Measurements from ENCODE around the gene NANOGP8.
A peak's percentile ranks its signal among the peaks of the same experiment; 100 is the strongest.

NANOGP8 gene

GRCh38 chr15:35043373-35044095 is 41.6 kb downstream of the NANOGP8 start:
- DNase-seq (ENCODE audit: low read depth in 1 of 2, low spot score in 1 of 2): no peak
- Histone ChIP-seq H3K27ac (replicated peaks) (no peak overlapping the region; the same call in 1 of the 2 replicates), H3K27me3 (ENCODE audit: insufficient read depth, poor library complexity, severe bottlenecking) (no peaks in the 10 kb centered on the region), H3K4me3 (replicated peaks; ENCODE audit: insufficient read depth, low read length) (no peak overlapping the region)
- no peak for TF ChIP-seq REST (IDR thresholded peaks at IDR 0.05; ENCODE audit: insufficient replicate concordance, low read depth)
- peak; percentile 96 for TF ChIP-seq SPI1 (IDR thresholded peaks at IDR 0.05; ENCODE audit: borderline replicate concordance, low read depth)

- H3K27ac ChIP-seq (replicated peaks): no peak overlapping the region
- DNase-seq (ENCODE audit: low read depth in 1 of 2, low spot score in 1 of 2): no peak
- H3K27me3 ChIP-seq (ENCODE audit: insufficient read depth, poor library complexity, severe bottlenecking): no peaks in the 10 kb centered on the region
- TF ChIP-seq CTCF (IDR thresholded peaks at IDR 0.05; ENCODE audit: insufficient read depth, low read length) (no peak), REST (IDR thresholded peaks at IDR 0.05; ENCODE audit: insufficient replicate concordance, low read depth) (no peak), POLR2AphosphoS5 (IDR thresholded peaks at IDR 0.05; ENCODE audit: low read depth) (no peak), GABPA (IDR thresholded peaks at IDR 0.05; ENCODE audit: low read depth) (no peak)
- H3K4me3 ChIP-seq (replicated peaks; ENCODE audit: insufficient read depth, low read length): no peak overlapping the region
Measured at GRCh38 chr15:35040339-35041255, 44.5 kb downstream of the NANOGP8 start.

GRCh38 chr15:35038626-35039451 is 46.3 kb downstream of the NANOGP8 start:
- Histone ChIP-seq H3K27ac (replicated peaks) (peak overlapping the region; percentile 59), H3K27me3 (ENCODE audit: insufficient read depth, poor library complexity, severe bottlenecking) (no peaks in the 10 kb centered on the region), H3K4me3 (replicated peaks; ENCODE audit: insufficient read depth, low read length) (no peak overlapping the region)
- DNase-seq (ENCODE audit: low read depth in 1 of 2, low spot score in 1 of 2): peak in 1 of 2 experiments; percentile 11
- no peak for TF ChIP-seq REST (IDR thresholded peaks at IDR 0.05; ENCODE audit: insufficient replicate concordance, low read depth)
- TF ChIP-seq GABPA (IDR thresholded peaks at IDR 0.05; ENCODE audit: low read depth): no peak
- no peak for TF ChIP-seq POLR2AphosphoS5 (IDR thresholded peaks at IDR 0.05; ENCODE audit: low read depth)
- no peak for TF ChIP-seq CTCF (IDR thresholded peaks at IDR 0.05; ENCODE audit: insufficient read depth, low read length)
- TF ChIP-seq SPI1 (IDR thresholded peaks at IDR 0.05; ENCODE audit: borderline replicate concordance, low read depth): no peak

Measured in HL-60 (cell line).